DND-41 (cell line): Measurements from ENCODE around the gene EML6.

Experiments
- ATAC-seq: fragments of 200-7000 bp; cut with Tn5 transposase; 3 replicates; pipeline ENCODE4 v1.9.1; 2021; ENCODE audit warnings: low read depth; ENCODE audit not compliant: insufficient read depth
- DNase-seq: peaks from one replicate; pipeline ENCODE4 v3.0.0-alpha.2; 2020
- H2AFZ ChIP-seq: 2 replicates; pipeline ENCODE4 v1.6.0; 2012; ENCODE audit warnings: low read depth, low read length
- H3K27ac ChIP-seq: 2 replicates; pipeline ENCODE4 v1.5.1; 2012; ENCODE audit warnings: low read length, inconsistent platforms
- H3K27me3 ChIP-seq: fragments of 200-600 bp; sonication (generic); 2 replicates; pipeline ENCODE4 v1.6.0; 2012; ENCODE audit warnings: low read length, mild to moderate bottlenecking, inconsistent platforms; ENCODE audit not compliant: insufficient read depth, poor library complexity
- H3K36me3 ChIP-seq: 2 replicates; pipeline ENCODE4 v1.5.1; 2012; ENCODE audit warnings: low read length, inconsistent platforms; ENCODE audit not compliant: insufficient read depth
- H3K4me1 ChIP-seq: 2 replicates; pipeline ENCODE4 v1.5.1; 2012; ENCODE audit warnings: mild to moderate bottlenecking, low read length; ENCODE audit not compliant: insufficient read depth
- H3K4me2 ChIP-seq: 2 replicates; pipeline ENCODE4 v1.6.0; 2012; ENCODE audit warnings: mild to moderate bottlenecking, moderate library complexity, low read length, inconsistent platforms; ENCODE audit not compliant: insufficient read depth
- H3K4me3 ChIP-seq, 2 experiments: fragments of 200-600 bp in 1 of 2; shearing (Covaris generic) in 1 of 2; 2 replicates each; pipeline ENCODE4 v1.5.1; 2012 to 2016; ENCODE audit warnings: inconsistent platforms in 2 of 2, low read length in 2 of 2, mild to moderate bottlenecking in 2 of 2, low read depth in 1 of 2, moderate library complexity in 1 of 2
- H3K79me2 ChIP-seq: 2 replicates; pipeline ENCODE4 v1.6.0; 2012; ENCODE audit warnings: low read length, inconsistent platforms; ENCODE audit not compliant: insufficient read depth
- H3K9ac ChIP-seq: 2 replicates; pipeline ENCODE4 v1.6.0; 2012; ENCODE audit warnings: low read depth, mild to moderate bottlenecking, inconsistent platforms, low read length, moderate library complexity
- H3K9me3 ChIP-seq: 2 replicates; pipeline ENCODE4 v1.5.1; 2012; ENCODE audit warnings: low read length, moderate library complexity, mild to moderate bottlenecking, inconsistent platforms; ENCODE audit not compliant: insufficient read depth, severe bottlenecking
- H4K20me1 ChIP-seq: 2 replicates; pipeline ENCODE4 v1.6.0; 2012; ENCODE audit warnings: low read length; ENCODE audit not compliant: insufficient read depth
- EZH2 ChIP-seq: IDR thresholded peaks from 3 replicates; pipeline ENCODE4 v1.6.1; 2012; ENCODE audit warnings: borderline replicate concordance, low read depth, mild to moderate bottlenecking, moderate library complexity, low read length, inconsistent platforms; ENCODE audit not compliant: severe bottlenecking
- TF ChIP-seq, protein P1 (sequence below): IDR thresholded peaks from 2 replicates; pipeline ENCODE4 v1.5.1; 2012; ENCODE audit warnings: borderline replicate concordance, low read length, moderate library complexity, mild to moderate bottlenecking; ENCODE audit not compliant: poor library complexity, severe bottlenecking; ENCODE audit errors: extremely low read depth

Gene EML6

DNA sequence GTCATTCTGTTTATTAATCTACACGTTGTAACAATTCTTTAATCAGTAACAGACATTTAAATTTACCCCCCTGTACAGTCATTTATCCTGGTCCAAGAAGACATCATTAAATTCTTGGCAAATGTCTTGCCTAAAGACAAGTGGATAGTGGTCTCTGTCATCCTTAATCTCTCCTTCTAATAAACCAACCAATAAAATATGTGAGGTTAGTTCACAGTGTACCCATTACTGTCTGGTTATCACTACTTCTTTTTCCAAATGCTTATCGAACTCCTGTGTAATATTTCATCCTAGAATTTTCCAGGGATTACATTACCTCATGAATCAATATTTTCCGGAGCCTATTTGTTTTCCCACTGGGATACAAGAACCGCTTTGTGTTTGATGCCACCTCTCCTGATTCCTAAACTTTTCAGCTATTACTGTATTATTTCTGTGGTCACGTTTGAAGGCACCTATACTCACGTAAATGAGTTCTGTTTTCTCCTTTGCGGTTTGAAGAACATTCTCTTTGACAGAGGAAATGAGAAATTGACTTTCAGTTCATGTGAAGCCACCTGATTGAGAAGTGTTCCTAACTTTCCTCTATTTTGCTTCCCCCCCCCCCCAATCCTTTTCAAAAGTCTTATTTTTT is 195.3 kb downstream of the EML6 start:
- no peak overlapping the region for H2AFZ ChIP-seq
- no peak overlapping the region for H3K4me2 ChIP-seq
- H3K4me1 ChIP-seq = no peaks in the 10 kb centered on the region
- H3K9ac ChIP-seq = no peak overlapping the region
- TF ChIP-seq, protein P1, sequence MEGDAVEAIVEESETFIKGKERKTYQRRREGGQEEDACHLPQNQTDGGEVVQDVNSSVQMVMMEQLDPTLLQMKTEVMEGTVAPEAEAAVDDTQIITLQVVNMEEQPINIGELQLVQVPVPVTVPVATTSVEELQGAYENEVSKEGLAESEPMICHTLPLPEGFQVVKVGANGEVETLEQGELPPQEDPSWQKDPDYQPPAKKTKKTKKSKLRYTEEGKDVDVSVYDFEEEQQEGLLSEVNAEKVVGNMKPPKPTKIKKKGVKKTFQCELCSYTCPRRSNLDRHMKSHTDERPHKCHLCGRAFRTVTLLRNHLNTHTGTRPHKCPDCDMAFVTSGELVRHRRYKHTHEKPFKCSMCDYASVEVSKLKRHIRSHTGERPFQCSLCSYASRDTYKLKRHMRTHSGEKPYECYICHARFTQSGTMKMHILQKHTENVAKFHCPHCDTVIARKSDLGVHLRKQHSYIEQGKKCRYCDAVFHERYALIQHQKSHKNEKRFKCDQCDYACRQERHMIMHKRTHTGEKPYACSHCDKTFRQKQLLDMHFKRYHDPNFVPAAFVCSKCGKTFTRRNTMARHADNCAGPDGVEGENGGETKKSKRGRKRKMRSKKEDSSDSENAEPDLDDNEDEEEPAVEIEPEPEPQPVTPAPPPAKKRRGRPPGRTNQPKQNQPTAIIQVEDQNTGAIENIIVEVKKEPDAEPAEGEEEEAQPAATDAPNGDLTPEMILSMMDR = no peak
- no peak for TF ChIP-seq EZH2
- no peak overlapping the region for H3K27ac ChIP-seq
- H3K27me3 ChIP-seq = no peaks in the 10 kb centered on the region
- ATAC-seq (peak; percentile 33; the same call in 1 of the 3 replicates), DNase-seq (no peak)
- H3K79me2 ChIP-seq = no peaks in the 10 kb centered on the region
- H3K36me3 ChIP-seq = no peaks in the 10 kb centered on the region
- H4K20me1 ChIP-seq = no peaks in the 10 kb centered on the region
- H3K9me3 ChIP-seq = peaks cover 2% of the 10 kb centered on the region
- no peak overlapping the region for H3K4me3 ChIP-seq

DNA sequence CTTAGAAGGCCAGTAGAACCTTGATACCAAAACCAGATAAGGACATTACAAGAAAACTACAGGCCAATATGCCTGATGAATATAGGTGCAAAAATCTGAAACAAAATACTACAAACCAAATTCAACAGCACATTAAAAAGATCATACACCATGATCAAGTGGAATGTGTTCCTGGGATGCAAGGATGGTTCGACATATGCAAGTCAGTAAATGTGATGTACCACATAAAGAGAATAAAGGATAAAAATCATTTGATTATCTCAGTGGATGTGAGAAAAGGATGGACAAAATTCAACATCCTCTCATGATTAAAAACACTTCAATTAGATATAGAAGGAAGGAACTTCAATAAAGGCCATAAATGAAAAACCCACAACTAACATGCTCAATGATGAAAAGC is 197.2 kb downstream of the EML6 start:
- ATAC-seq (no peak), DNase-seq (no peak)
- H3K27me3 ChIP-seq = no peaks in the 10 kb centered on the region
- H3K9ac ChIP-seq = no peak overlapping the region
- TF ChIP-seq, protein P1 = no peak
- no peak for TF ChIP-seq EZH2
- H2AFZ ChIP-seq = no peak overlapping the region
- no peaks in the 10 kb centered on the region for H4K20me1 ChIP-seq
- peaks cover 2% of the 10 kb centered on the region for H3K9me3 ChIP-seq
- no peaks in the 10 kb centered on the region for H3K36me3 ChIP-seq
- H3K4me3 ChIP-seq = no peak overlapping the region
- no peak overlapping the region for H3K27ac ChIP-seq
- no peaks in the 10 kb centered on the region for H3K4me1 ChIP-seq
- H3K79me2 ChIP-seq = no peaks in the 10 kb centered on the region
- no peak overlapping the region for H3K4me2 ChIP-seq

DNA sequence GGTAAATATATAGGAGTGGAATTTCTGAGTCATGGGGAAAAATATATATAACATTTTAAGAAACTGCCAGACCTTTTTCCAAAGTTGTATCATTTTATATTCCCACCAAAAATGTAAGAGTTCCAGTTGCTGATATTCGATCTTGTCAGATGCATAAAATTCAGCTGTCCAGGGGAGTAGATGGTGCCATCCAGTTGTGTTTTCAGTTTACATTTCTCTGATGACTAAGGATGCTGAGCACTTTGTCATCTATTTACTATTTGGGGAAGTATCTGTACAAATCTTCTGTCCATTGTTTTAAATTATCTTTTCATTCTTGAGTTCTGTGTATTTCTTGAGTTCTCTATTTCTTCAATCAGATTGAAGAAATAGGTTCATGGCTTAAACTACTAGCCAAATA is 200.7 kb downstream of the EML6 start:
- Histone ChIP-seq H3K9me3 (peaks cover 2% of the 10 kb centered on the region), H4K20me1 (no peaks in the 10 kb centered on the region), H3K27me3 (no peaks in the 10 kb centered on the region), H3K27ac (no peak overlapping the region), H3K79me2 (no peaks in the 10 kb centered on the region), H3K9ac (no peak overlapping the region), H3K4me3 (no peak overlapping the region), H2AFZ (no peak overlapping the region), H3K4me2 (no peak overlapping the region), H3K4me1 (no peaks in the 10 kb centered on the region), H3K36me3 (no peaks in the 10 kb centered on the region)
- TF ChIP-seq, protein P1 = no peak
- no peak for TF ChIP-seq EZH2
- DNase-seq = no peak
- no peak for ATAC-seq

DNA sequence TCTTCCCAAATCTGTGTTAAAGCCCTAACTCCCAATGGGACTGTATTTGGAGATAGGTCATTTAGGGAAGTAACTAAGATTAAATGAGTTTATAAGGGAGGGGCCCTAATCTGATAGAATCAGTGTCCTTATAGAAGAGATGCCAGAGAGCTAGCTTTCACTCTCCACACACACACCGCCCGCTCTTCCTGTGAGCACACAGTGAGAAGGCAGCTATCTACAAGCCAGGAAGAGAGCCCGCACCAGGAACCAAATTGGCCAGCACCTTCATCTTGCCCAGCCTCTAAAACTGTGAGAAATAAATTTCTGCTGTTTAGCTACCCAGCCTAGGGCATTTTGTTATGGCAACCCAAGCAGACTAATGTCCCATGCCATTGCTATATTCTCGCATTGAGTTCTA is 201.6 kb downstream of the EML6 start:
- Histone ChIP-seq H3K27ac (no peak overlapping the region), H3K4me3 (no peak overlapping the region), H4K20me1 (no peaks in the 10 kb centered on the region), H3K9me3 (peaks cover 2% of the 10 kb centered on the region), H3K9ac (no peak overlapping the region), H3K36me3 (no peaks in the 10 kb centered on the region), H3K4me1 (no peaks in the 10 kb centered on the region), H3K4me2 (no peak overlapping the region), H2AFZ (no peak overlapping the region), H3K79me2 (no peaks in the 10 kb centered on the region), H3K27me3 (no peaks in the 10 kb centered on the region)
- ATAC-seq (no peak), DNase-seq (no peak)
- TF ChIP-seq, protein P1 = no peak
- no peak for TF ChIP-seq EZH2
